ENCODE data around the gene EPB41L4A.

GRCh38 chr5:112344540-112344939 is 74.5 kb downstream of the EPB41L4A start:
- TF ChIP-seq, protein P1, sequence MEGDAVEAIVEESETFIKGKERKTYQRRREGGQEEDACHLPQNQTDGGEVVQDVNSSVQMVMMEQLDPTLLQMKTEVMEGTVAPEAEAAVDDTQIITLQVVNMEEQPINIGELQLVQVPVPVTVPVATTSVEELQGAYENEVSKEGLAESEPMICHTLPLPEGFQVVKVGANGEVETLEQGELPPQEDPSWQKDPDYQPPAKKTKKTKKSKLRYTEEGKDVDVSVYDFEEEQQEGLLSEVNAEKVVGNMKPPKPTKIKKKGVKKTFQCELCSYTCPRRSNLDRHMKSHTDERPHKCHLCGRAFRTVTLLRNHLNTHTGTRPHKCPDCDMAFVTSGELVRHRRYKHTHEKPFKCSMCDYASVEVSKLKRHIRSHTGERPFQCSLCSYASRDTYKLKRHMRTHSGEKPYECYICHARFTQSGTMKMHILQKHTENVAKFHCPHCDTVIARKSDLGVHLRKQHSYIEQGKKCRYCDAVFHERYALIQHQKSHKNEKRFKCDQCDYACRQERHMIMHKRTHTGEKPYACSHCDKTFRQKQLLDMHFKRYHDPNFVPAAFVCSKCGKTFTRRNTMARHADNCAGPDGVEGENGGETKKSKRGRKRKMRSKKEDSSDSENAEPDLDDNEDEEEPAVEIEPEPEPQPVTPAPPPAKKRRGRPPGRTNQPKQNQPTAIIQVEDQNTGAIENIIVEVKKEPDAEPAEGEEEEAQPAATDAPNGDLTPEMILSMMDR (IDR thresholded peaks at IDR 0.05): no peak
- no peak for TF ChIP-seq EP300 (IDR thresholded peaks at IDR 0.05)
- TF ChIP-seq POLR2A (IDR thresholded peaks at IDR 0.05): no peak

Data from ovary (tissue), 3 donors.